Measurements from ENCODE around the gene RNF5. TPM values are rescaled to one million over a fixed set of nuclear protein-coding genes. Genes with fewer than 3 reads are reported as not detected.
A peak's percentile ranks its signal among the peaks of the same experiment; 100 is the strongest.
"Not testable (repeated sequence)": the region's sequence is repeated elsewhere in the genome, so short reads cannot be mapped to it uniquely, and the experiment has no call there.

Gene RNF5
- total RNA-seq, 3 donors from 2014 or later (not counting 1 experiment from before 2014, with no cell fraction given): 35.1 to 39.2 (median 36.6) TPM

DNA sequence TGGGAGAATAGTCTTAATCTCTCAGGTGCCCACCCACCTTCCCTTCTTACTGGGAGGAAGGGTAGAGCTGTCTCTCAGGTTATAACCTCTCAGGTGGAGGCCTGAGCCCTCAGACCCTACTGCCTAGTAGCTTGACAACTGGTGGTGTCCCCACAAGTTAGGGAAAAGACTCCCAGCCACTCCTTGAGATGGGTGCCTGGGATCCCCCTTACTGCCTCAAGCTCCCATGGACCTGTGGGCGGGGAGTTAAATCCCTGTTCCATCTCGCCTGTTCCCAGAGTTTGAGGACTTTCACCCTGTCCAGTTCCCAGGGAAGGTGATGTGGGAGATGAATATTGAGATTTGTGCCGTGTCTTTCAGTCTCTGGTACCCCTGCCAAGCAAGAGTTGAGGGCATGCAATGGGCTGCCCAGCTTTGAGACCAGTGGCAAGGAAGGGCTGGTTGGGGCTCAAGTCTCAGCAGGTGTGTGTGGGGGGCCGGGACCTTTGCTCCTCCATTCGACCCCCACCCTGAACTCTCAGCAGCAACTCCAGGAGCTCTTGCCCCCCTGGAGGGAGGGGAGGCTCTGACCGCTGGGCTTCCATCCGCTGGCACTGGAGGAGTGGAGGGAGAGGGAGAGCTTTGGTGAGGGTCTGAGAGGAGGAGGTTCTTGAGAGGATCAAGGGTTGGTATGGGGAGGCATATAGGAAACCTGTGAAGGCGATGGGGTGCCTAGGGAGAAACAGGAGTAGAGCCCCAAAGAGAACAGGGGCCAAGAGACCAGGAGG lies 12.9 kb downstream of the RNF5 start:
- DNase-seq: peak in 1 of 2 donors; percentile 30
- H3K4me3 Mint-ChIP-seq: peak overlapping the region; percentile 94
- H3K4me1 ChIP-seq (ENCODE audit: control insufficient read depth, insufficient read depth, low read length): peaks cover 85% of the 10 kb centered on the region

GRCh38 chr6:32191696-32192607 lies 13.7 kb downstream of the RNF5 start:
- Mint-ChIP-seq H3K27me3 (ENCODE audit: low read depth in 2 of 2) (no peaks in the 10 kb centered on the region), H3K36me3 (peaks cover 8% of the 10 kb centered on the region), H3K4me3 (peak overlapping the region; percentile 94), H3K9me3 (no peaks in the 10 kb centered on the region), H3K27ac (peak overlapping the region; percentile 99), H3K4me1 (peaks cover 70 to 90% of the 10 kb centered on the region in 2 donors)
- Histone ChIP-seq H3K27me3 (ENCODE audit: control insufficient read depth, insufficient read depth, low read length) (no peaks in the 10 kb centered on the region), H3K9me3 (ENCODE audit: control insufficient read depth, insufficient read depth, low read length) (no peaks in the 10 kb centered on the region), H3K36me3 (ENCODE audit: control insufficient read depth, insufficient read depth, low read length) (peaks cover 17% of the 10 kb centered on the region), H3K4me3 (ENCODE audit: low read length) (peak overlapping the region; percentile 69), H3K27ac (ENCODE audit: low read length) (peak overlapping the region; percentile 99), H3K4me1 (ENCODE audit: control insufficient read depth, insufficient read depth, low read length) (peaks cover 87% of the 10 kb centered on the region)
- TF ChIP-seq CTCF (IDR thresholded peaks at IDR 0.05): no peak
- WGBS (ENCODE audit: insufficient coverage): 19% methylated on average over 14 of the region's 15 CpGs
- DNase-seq (peak in 1 of 2 donors; percentile 65), ATAC-seq (no peak)
- intact Hi-C loops (cut with micrococcal nuclease): loop anchor here (10.0 kb wide), 1 partner anchor 217 kb away; the partner anchor contains the start of gene DXO

More for the DNA sequence above, 12.9 kb downstream of the RNF5 start:
- no peak for TF ChIP-seq CTCF (IDR thresholded peaks at IDR 0.05)
- H3K36me3 Mint-ChIP-seq: peaks cover 16% of the 10 kb centered on the region
- Histone ChIP-seq H3K4me3 (ENCODE audit: low read length) (peak overlapping the region; percentile 69), H3K27ac (ENCODE audit: low read length) (peak overlapping the region; percentile 99), H3K36me3 (ENCODE audit: control insufficient read depth, insufficient read depth, low read length) (peaks cover 25% of the 10 kb centered on the region), H3K27me3 (ENCODE audit: control insufficient read depth, insufficient read depth, low read length) (no peaks in the 10 kb centered on the region), H3K9me3 (ENCODE audit: control insufficient read depth, insufficient read depth, low read length) (no peaks in the 10 kb centered on the region)
- intact Hi-C loops (cut with micrococcal nuclease): loop anchor here (1.0 to 10.0 kb wide), 2 partner anchors 13 to 216 kb away; partner anchors contain the start of genes DXO and RNF5
- WGBS (ENCODE audit: insufficient coverage): 57% methylated on average over 7 of the region's 8 CpGs
- H3K27me3 Mint-ChIP-seq (ENCODE audit: low read depth in 2 of 2): no peaks in the 10 kb centered on the region
- H3K4me1 Mint-ChIP-seq: peaks cover 68 to 90% of the 10 kb centered on the region in 2 donors
- no peak for ATAC-seq
- no peaks in the 10 kb centered on the region for H3K9me3 Mint-ChIP-seq
- H3K27ac Mint-ChIP-seq: peak overlapping the region; percentile 99

DNA sequence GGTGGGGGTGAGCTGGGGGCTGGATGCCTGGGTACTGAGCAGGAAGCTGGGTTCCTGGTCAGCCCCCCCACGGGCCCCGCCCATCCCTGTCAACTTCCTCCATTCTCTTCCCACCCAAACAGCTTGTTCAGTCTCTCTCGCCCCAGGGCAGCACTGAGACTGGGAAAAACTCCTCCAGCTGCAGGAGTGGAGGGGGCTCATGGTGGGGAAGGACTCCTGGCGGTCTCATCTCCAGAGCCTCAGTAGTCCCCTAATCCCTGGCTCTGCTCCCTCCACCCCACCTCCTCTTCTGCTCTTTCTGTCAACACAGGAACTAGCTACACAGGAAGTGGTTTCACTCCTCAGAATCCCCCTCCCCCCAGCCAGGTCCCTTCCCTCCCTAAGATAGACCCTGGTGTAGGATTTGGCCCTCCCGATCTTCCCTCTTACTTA lies 14.4 kb downstream of the RNF5 start, which contains the start of gene GPSM3:
Gene GPSM3, minus strand, starts transcription at position 36 of the 432 bp plus-strand sequence. CDS start 130 bp downstream, outside the sequence.
- Histone ChIP-seq H3K27me3 (ENCODE audit: control insufficient read depth, insufficient read depth, low read length) (no peaks in the 10 kb centered on the region), H3K27ac (ENCODE audit: low read length) (peak within 1 kb of the TSS; percentile 99), H3K4me1 (ENCODE audit: control insufficient read depth, insufficient read depth, low read length) (peaks cover 85% of the 10 kb centered on the region), H3K4me3 (ENCODE audit: low read length) (peak within 1 kb of the TSS; percentile 69), H3K36me3 (ENCODE audit: control insufficient read depth, insufficient read depth, low read length) (peaks cover 10% of the 10 kb centered on the region), H3K9me3 (ENCODE audit: control insufficient read depth, insufficient read depth, low read length) (no peaks in the 10 kb centered on the region)
- intact Hi-C loops (cut with micrococcal nuclease): loop anchor here (10.0 kb wide), 1 partner anchor 218 kb away; the partner anchor contains the start of gene DXO
- Mint-ChIP-seq H3K27ac (peak within 1 kb of the TSS; percentile 99), H3K4me1 (peaks cover 66 to 86% of the 10 kb centered on the region in 2 donors), H3K36me3 (peaks cover 1% of the 10 kb centered on the region), H3K9me3 (no peaks in the 10 kb centered on the region), H3K27me3 (ENCODE audit: low read depth in 2 of 2) (no peaks in the 10 kb centered on the region), H3K4me3 (peak within 1 kb of the TSS; percentile 94)
- no peak for TF ChIP-seq CTCF (IDR thresholded peaks at IDR 0.05)
- ATAC-seq (no peak), DNase-seq (peak; percentile 50 to 83)
- WGBS (ENCODE audit: insufficient coverage): 0% methylated on average over 4 of the region's 5 CpGs

DNA sequence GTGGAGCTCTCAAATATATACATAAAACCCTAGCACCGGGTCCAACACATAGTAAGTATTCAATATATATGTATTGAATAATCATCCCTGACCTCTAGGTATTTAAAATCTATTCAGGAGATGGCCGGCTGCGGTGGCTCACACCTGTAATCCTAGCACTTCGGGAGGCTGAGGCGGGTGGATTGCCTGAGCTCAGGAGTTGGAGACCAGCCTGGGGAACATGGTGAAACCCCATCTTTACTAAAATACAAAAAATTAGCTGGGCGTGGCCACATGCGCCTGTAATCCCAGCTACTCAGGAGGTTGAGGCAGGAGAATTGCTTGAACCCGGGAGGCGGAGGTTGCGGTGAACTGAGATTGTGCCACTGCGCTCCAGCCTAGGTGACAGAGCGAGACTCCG lies 14.9 kb downstream of the RNF5 start:
- Mint-ChIP-seq H3K4me1 (peaks cover 62 to 84% of the 10 kb centered on the region in 2 donors), H3K27ac (peak overlapping the region; percentile 99), H3K4me3 (peak overlapping the region; percentile 94)
- ATAC-seq; H3K36me3 Mint-ChIP-seq; H3K27me3 ChIP-seq (ENCODE audit: control insufficient read depth, insufficient read depth, low read length); H3K9me3 ChIP-seq (ENCODE audit: control insufficient read depth, insufficient read depth, low read length); H3K36me3 ChIP-seq (ENCODE audit: control insufficient read depth, insufficient read depth, low read length); DNase-seq; H3K27me3 Mint-ChIP-seq (ENCODE audit: low read depth in 2 of 2); H3K9me3 Mint-ChIP-seq: not testable (repeated sequence)
- Histone ChIP-seq H3K4me3 (ENCODE audit: low read length) (peak overlapping the region; percentile 69), H3K27ac (ENCODE audit: low read length) (peak overlapping the region; percentile 99), H3K4me1 (ENCODE audit: control insufficient read depth, insufficient read depth, low read length) (peaks cover 80% of the 10 kb centered on the region)
- intact Hi-C loops (cut with micrococcal nuclease): loop anchor here (10.0 kb wide), 1 partner anchor 218 kb away; the partner anchor contains the start of gene DXO
- WGBS (ENCODE audit: insufficient coverage): 71% methylated on average over 8 of the region's 13 CpGs

Data from natural killer cell (primary cell).